ENCODE measurements around the gene ADARB2.

The ADARB2 gene

DNA sequence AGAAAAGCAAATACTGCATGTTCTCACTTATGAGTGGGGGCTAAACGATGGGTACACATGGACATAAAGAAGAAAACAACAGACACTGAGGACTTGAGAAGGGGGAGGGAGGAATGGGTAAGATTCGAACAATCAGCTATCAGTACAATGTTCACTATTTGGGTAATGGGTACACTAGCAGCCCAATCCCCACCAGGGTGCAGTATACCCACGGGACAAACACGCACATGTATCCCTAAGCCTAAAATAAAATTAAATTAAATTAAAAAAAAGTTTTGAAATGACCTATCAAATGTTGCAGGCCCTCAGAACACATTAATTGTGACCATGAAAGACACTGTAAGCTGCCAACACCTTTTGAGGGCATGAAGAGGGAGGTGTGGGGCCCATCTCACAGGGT, 365.1 kb downstream of the ADARB2 start:
- TF ChIP-seq, protein P1, sequence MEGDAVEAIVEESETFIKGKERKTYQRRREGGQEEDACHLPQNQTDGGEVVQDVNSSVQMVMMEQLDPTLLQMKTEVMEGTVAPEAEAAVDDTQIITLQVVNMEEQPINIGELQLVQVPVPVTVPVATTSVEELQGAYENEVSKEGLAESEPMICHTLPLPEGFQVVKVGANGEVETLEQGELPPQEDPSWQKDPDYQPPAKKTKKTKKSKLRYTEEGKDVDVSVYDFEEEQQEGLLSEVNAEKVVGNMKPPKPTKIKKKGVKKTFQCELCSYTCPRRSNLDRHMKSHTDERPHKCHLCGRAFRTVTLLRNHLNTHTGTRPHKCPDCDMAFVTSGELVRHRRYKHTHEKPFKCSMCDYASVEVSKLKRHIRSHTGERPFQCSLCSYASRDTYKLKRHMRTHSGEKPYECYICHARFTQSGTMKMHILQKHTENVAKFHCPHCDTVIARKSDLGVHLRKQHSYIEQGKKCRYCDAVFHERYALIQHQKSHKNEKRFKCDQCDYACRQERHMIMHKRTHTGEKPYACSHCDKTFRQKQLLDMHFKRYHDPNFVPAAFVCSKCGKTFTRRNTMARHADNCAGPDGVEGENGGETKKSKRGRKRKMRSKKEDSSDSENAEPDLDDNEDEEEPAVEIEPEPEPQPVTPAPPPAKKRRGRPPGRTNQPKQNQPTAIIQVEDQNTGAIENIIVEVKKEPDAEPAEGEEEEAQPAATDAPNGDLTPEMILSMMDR (IDR thresholded peaks at IDR 0.05; ENCODE audit: extremely low read depth, insufficient read depth, missing control alignments): no peak
- in situ Hi-C loops (cut with MboI; ENCODE audit: low pct_unique_long_range_greater_than_20kb, low sequenced_read_pairs, unreplicated experiment): no loop called here
- DNase-seq (ENCODE audit: low spot score): no peak

DNA sequence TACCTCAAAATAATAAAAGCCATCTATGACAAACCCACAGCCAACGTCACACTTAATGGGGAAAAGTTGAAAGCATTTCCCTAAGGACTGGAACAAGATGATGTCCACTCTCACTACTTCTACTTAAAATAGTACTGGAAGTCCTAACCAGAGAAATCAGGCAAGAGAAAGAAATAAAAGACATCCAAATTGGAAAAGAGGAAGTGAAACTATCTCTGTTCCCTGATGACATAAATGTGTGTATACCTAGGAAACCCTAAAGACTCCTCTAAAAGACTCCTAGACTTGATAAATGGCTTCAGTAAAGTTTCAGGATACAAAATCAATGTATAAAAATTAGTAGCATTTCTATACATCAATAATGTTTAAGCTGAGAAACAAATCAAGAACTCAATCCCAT, 367.0 kb downstream of the ADARB2 start:
- TF ChIP-seq, protein P1 (IDR thresholded peaks at IDR 0.05; ENCODE audit: extremely low read depth, insufficient read depth, missing control alignments): no peak
- in situ Hi-C loops (cut with MboI; ENCODE audit: low pct_unique_long_range_greater_than_20kb, low sequenced_read_pairs, unreplicated experiment): no loop called here
- no peak for DNase-seq (ENCODE audit: low spot score)

DNA sequence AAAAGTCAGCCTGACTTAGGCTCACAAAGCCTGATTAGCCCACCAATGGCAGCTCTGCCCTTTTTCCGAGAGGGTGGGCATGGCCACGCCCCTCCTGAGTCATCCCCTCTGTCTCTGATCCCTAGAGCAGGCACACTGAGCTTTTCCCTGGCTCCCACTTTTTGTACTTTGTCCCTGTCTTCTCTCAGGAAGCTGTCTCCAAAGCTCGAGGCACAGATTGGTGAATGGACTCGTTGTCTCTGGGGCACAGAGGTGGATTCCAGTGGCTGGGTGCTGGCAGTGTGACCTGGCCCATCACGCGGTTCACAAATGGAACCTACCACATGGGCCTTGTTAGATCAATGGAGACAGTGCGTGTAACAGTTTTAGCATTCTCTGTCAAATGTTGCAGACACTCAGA, 367.7 kb downstream of the ADARB2 start:
- TF ChIP-seq, protein P1 (IDR thresholded peaks at IDR 0.05; ENCODE audit: extremely low read depth, insufficient read depth, missing control alignments): no peak
- no peak for DNase-seq (ENCODE audit: low spot score)
- in situ Hi-C loops (cut with MboI; ENCODE audit: low pct_unique_long_range_greater_than_20kb, low sequenced_read_pairs, unreplicated experiment): no loop called here

DNA sequence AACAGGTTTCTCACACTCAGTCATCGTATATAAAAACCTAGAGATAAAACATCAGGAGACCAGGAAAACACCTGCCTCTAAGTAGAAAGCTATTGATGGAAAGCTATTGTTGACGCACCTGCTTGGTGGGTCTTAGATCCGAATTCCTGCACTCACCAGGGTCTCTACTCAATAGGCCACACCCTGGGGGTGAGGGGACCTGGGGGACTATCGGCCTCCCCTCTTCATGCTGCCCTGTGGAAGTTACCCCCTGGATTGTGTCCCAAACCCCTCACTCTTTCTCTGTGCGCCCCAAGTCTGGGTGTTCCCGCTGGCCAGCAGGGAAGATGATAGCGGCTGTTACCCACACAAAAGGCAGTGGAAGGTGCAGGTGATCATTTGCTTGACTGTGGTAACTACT, 368.1 kb downstream of the ADARB2 start:
- in situ Hi-C loops (cut with MboI; ENCODE audit: low pct_unique_long_range_greater_than_20kb, low sequenced_read_pairs, unreplicated experiment): no loop called here
- TF ChIP-seq, protein P1 (IDR thresholded peaks at IDR 0.05; ENCODE audit: extremely low read depth, insufficient read depth, missing control alignments): peak; percentile 4
- no peak for DNase-seq (ENCODE audit: low spot score)

DNA sequence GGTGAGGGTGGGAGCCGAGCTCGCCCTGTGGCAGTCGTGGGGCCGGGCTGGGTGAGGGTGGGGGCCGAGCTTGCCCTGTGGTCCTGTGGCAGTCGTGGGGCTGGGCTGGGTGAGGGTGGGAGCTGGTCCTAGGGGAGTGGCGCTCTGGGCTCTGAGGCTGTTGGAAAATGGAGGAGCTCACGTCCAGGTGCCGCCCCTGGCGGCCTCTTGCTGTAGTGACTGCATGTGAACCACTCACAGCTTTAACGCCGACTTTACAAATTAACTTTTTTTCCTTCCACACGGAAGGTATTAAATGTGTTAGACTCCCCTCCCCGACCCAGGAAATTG, 368.5 kb downstream of the ADARB2 start:
- in situ Hi-C loops (cut with MboI; ENCODE audit: low pct_unique_long_range_greater_than_20kb, low sequenced_read_pairs, unreplicated experiment): no loop called here
- DNase-seq (ENCODE audit: low spot score): peak; percentile 69
- TF ChIP-seq, protein P1 (IDR thresholded peaks at IDR 0.05; ENCODE audit: extremely low read depth, insufficient read depth, missing control alignments): peak; percentile 54

DNA sequence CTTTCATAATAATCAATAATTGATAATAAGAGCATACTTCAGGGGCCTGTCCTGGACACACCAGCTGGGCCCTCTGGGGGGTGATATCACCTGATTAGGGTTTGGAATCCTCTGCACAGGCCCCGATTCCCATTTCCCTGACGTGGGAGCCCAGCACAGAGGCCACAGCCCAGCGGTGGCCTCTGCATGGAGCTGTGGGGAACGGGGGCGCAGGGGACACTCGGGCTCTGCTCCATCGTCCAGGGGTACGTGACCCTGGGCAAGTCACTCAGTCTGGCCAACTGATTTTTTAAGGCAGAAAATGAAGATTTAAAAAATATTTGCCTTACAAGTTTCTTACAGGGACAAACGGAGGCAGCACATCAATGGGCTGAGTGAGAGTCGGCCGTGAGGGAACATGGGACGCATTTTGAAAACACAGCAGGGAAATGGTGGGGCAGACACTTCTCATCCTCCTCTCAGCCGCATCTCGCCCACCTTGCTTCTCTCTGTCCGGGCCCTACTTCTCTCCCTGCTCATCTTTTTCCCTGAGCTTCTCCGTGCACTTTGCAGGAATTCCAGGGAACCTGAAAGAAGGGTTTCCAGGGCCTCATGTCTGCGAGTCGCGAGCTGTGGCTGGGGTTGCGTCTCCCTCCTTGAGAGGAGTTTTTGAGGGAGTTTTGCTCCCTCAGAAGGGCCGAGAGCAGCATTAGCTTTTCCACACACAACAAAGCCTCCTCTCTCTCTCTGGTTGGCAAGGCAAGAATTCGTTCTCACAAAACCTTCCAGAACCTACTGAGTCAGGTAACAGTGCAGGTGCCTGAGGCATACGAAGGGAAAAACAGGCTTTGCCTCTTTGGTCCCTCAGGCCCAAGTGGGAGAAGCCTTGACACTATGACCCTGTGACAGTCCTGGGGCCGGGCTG, 369.1 kb downstream of the ADARB2 start:
- TF ChIP-seq, protein P1 (IDR thresholded peaks at IDR 0.05; ENCODE audit: extremely low read depth, insufficient read depth, missing control alignments): no peak
- DNase-seq (ENCODE audit: low spot score): no peak
- in situ Hi-C loops (cut with MboI; ENCODE audit: low pct_unique_long_range_greater_than_20kb, low sequenced_read_pairs, unreplicated experiment): no loop called here
